GM23248 (cell line): Measurements from ENCODE around the gene AP2S1. TPM values are rescaled to one million over a fixed set of nuclear protein-coding genes. Genes with fewer than 3 reads are reported as not detected.
"Not testable (repeated sequence)": the region's sequence is repeated elsewhere in the genome, so short reads cannot be mapped to it uniquely, and the experiment has no call there.

Experiments used
- DNase-seq: peaks from one replicate; pipeline ENCODE4 v3.0.0-alpha.2; 2015
- H2AFZ ChIP-seq: fragments of 200-600 bp; sonication (generic); 2 replicates; pipeline ENCODE4 v1.6.1; 2016; ENCODE audit warnings: antibody characterized with exemption
- H3F3A ChIP-seq: fragments of 200-600 bp; sonication (generic); 2 replicates; pipeline ENCODE4 v1.6.1; 2016; ENCODE audit warnings: mild to moderate bottlenecking, antibody characterized with exemption, mixed run types; ENCODE audit not compliant: insufficient read depth
- H3K27ac ChIP-seq: fragments of 200-600 bp; sonication (generic); 2 replicates; pipeline ENCODE4 v1.5.1; 2016; ENCODE audit warnings: mild to moderate bottlenecking
- H3K27me3 ChIP-seq: fragments of 200-600 bp; sonication (generic); replicated peaks from 2 replicates; pipeline ENCODE4 v1.6.1; 2016; ENCODE audit warnings: mild to moderate bottlenecking; ENCODE audit not compliant: insufficient read depth
- H3K36me3 ChIP-seq: fragments of 200-600 bp; sonication (generic); 2 replicates; pipeline ENCODE4 v1.6.1; 2016; ENCODE audit warnings: low read depth, mild to moderate bottlenecking
- H3K4me1 ChIP-seq: fragments of 200-600 bp; sonication (generic); 2 replicates; pipeline ENCODE4 v1.6.1; 2016; ENCODE audit warnings: mild to moderate bottlenecking; ENCODE audit not compliant: insufficient read depth
- H3K4me2 ChIP-seq: fragments of 200-600 bp; sonication (generic); one replicate; pipeline ENCODE4 v1.6.1; 2016; ENCODE audit warnings: mild to moderate bottlenecking; ENCODE audit not compliant: unreplicated experiment
- H3K4me3 ChIP-seq: fragments of 200-600 bp; sonication (generic); 2 replicates; pipeline ENCODE4 v1.5.1; 2016; ENCODE audit warnings: mild to moderate bottlenecking
- H3K79me2 ChIP-seq: fragments of 200-600 bp; sonication (generic); 2 replicates; pipeline ENCODE4 v1.6.1; 2016; ENCODE audit warnings: mild to moderate bottlenecking; ENCODE audit not compliant: insufficient read depth
- H3K9ac ChIP-seq: fragments of 200-600 bp; sonication (generic); 2 replicates; pipeline ENCODE4 v1.6.1; 2016; ENCODE audit warnings: mild to moderate bottlenecking
- H3K9me2 ChIP-seq: fragments of 200-600 bp; sonication (generic); 2 replicates; pipeline ENCODE4 v1.6.1; 2016; ENCODE audit warnings: mixed run types, mild to moderate bottlenecking, moderate library complexity; ENCODE audit not compliant: insufficient read depth
- H3K9me3 ChIP-seq: fragments of 200-600 bp; sonication (generic); one replicate; pipeline ENCODE4 v1.6.1; 2017; ENCODE audit warnings: low read depth
- H4K20me1 ChIP-seq: fragments of 200-600 bp; sonication (generic); 2 replicates; pipeline ENCODE4 v1.6.0; 2016; ENCODE audit not compliant: insufficient read depth
- EZH2 ChIP-seq: fragments of 200-600 bp; sonication (generic); IDR thresholded peaks from 2 replicates; pipeline ENCODE4 v1.6.1; 2018; ENCODE audit warnings: antibody characterized with exemption, mild to moderate bottlenecking; ENCODE audit not compliant: insufficient read depth, poor library complexity, severe bottlenecking
- EZH2phosphoT487 ChIP-seq: fragments of 200-600 bp; sonication (generic); IDR thresholded peaks from 2 replicates; pipeline ENCODE4 v1.6.1; 2018; ENCODE audit warnings: antibody characterized with exemption, moderate library complexity, mild to moderate bottlenecking, low read depth; ENCODE audit not compliant: insufficient read depth
- WGBS, 2 experiments: methylation state at CpG; one replicate each; pipeline ENCODE4 v1.1.6; 2015 to 2017; ENCODE audit warnings: low lambda C conversion rate in 2 of 2, low coverage in 1 of 2; ENCODE audit errors: missing lambda C conversion rate in 2 of 2; 5-methylcytosine and 5-hydroxymethylcytosine counted together
- in situ Hi-C: fragments of 300-500 bp; cut with MboI; formaldehyde crosslinking; loops from 2 replicates; pipeline ENCODE4 v1.15.0; 2020
- polyA plus RNA-seq: library from polyadenylated mRNA; unstranded; fragments of >200 nt; fragmentation: Nextera tagmentation; extraction: Ambion mirVana; gene quantifications from 2 replicates; pipeline ENCODE4 v1.2.1, GENCODE V29; 2016
- total RNA-seq: library from RNA; depleted of rRNA; stranded (reverse); fragments of >200 nt; shearing (Covaris generic); gene quantifications from 2 replicates; pipeline ENCODE4 v1.2.3, GENCODE V29; 2014

The AP2S1 gene
- total and polyA plus RNA-seq, 2 experiments from 2014 or later, result 231 to 584 TPM

DNA sequence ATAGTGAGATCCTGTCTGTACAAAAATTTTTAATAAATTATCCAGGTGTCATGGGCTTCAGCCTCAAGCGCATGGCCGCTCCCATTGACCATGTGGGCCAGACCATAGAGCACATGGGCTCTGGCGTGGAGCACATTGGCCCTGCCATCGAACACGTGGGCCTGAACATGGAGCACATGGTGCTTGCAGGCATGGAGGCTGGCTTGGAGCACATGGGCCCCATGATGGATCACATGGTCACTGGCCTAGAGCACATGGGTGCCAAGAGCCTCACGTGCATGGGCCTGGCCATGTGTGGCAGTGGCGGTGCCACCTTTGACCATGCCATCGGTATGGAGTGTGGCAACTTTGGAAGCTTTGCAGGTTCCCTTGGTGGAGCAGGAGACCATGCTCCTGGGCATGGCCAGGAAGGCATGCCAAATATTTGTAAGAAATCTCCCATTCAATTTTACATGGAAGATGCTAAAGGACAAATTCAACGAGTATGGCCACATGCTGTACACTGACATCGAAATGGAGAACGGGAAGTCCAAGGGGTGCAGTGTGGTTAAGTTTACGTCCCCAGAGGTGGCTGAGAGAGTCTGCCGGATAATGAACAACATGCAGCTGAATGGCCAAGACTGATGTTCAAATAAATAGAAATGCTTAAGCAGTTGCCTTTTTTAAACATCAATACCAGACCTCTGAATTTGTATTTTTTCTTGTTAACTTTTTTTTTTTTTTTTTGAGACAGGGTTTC lies 40.9 kb downstream of the AP2S1 start:
- Histone ChIP-seq H3K27ac (no peak overlapping the region), H3K9me3 (no peaks in the 10 kb centered on the region), H3K9me2 (no peaks in the 10 kb centered on the region), H3K27me3 (no peaks in the 10 kb centered on the region), H4K20me1 (no peaks in the 10 kb centered on the region), H3K79me2 (no peaks in the 10 kb centered on the region), H3K4me1 (no peaks in the 10 kb centered on the region), H3K9ac (no peak overlapping the region), H3K36me3 (no peaks in the 10 kb centered on the region), H3K4me3 (no peak overlapping the region), H3F3A (no peaks in the 10 kb centered on the region), H2AFZ (no peak overlapping the region), H3K4me2 (no peak overlapping the region)
- TF ChIP-seq EZH2 (no peak), EZH2phosphoT487 (no peak)
- in situ Hi-C loops, result no loop called here
- no peak for DNase-seq
- 93 to 94% methylated on average over 13 of the region's 13 CpGs for WGBS, 2 experiments

DNA sequence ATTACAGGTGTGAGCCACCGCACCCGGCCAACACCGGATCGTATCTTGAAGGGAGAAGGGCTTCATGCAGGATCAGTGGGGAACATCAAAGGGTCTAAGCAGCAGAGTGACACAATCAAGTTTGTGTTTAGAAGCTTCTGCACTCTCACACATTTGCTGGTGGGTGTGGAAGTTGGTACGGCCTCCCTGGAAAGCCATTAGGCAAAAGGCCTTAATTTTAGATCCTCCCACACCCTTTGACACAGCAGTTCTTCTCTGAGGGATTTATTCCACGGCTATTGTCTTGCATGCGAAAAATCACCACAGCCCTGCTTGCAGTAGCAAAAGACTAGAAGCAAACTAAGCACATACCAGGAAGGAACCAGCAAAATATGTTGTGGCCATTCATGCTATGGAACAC lies 44.0 kb downstream of the AP2S1 start:
- in situ Hi-C loops, result no loop called here
- H3K36me3 ChIP-seq, result no peaks in the 10 kb centered on the region
- no peak overlapping the region for H2AFZ ChIP-seq
- no peak for TF ChIP-seq EZH2phosphoT487
- TF ChIP-seq EZH2, result no peak
- no peak for DNase-seq
- no peak overlapping the region for H3K4me3 ChIP-seq
- no peak overlapping the region for H3K27ac ChIP-seq
- H3K79me2 ChIP-seq, result no peaks in the 10 kb centered on the region
- no peaks in the 10 kb centered on the region for H3K9me2 ChIP-seq
- H3K9ac ChIP-seq, result no peak overlapping the region
- H3K4me2 ChIP-seq, result no peak overlapping the region
- H3K4me1 ChIP-seq, result no peaks in the 10 kb centered on the region
- no peaks in the 10 kb centered on the region for H3K27me3 ChIP-seq
- no peaks in the 10 kb centered on the region for H3K9me3 ChIP-seq
- WGBS, 2 experiments, result 64 to 68% methylated on average over 7 of the region's 7 CpGs
- H3F3A ChIP-seq, result no peaks in the 10 kb centered on the region
- H4K20me1 ChIP-seq, result no peaks in the 10 kb centered on the region

DNA sequence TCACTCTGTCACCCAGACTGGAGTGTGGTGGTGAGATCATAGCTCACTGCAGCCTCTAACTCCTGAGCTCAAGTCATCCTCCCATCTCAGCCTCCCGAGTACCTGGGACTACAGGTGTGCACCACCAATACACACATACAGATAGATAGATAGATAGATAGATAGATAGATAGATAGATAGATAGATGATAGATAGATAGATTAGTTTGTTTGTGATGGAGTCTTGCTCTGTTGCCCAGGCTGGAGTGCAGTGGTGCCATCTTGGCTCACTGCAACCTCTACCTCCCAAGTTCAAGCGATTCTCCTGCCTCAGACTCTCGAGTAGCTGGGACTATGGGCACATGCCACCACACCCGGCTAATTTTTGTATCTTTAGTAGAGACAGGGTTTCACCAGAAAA lies 46.2 kb downstream of the AP2S1 start:
- H3F3A ChIP-seq, H3K9ac ChIP-seq, H3K9me2 ChIP-seq, DNase-seq, H3K36me3 ChIP-seq, H3K27ac ChIP-seq, in situ Hi-C loops, H3K79me2 ChIP-seq, H3K9me3 ChIP-seq, H3K4me1 ChIP-seq, H3K4me3 ChIP-seq, H4K20me1 ChIP-seq, H2AFZ ChIP-seq, H3K27me3 ChIP-seq, H3K4me2 ChIP-seq: not testable (repeated sequence)
- WGBS, 2 experiments, result 72 to 79% methylated on average over 4 of the region's 4 CpGs

DNA sequence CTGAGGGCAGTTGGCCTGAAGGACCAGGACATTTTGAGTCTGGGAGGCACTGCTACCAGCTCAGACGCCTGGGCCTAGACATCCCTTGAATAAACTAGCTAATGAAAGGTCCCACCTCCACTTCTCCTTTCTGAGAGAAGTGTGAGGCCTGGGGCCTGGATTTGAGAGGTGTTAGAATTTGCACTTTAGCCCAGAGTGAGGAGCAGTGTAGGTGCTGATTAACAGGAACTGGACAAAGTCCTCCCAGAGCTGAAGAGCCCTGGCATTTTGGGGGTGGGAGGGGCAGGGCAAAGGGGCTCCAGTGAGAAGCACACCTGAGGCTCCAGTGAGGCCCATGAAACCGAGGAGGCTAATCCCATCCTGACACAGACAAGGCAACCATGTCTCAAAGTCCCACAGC lies 47.1 kb downstream of the AP2S1 start:
- no peaks in the 10 kb centered on the region for H3K27me3 ChIP-seq
- TF ChIP-seq EZH2phosphoT487, result no peak
- TF ChIP-seq EZH2, result no peak
- no peaks in the 10 kb centered on the region for H3F3A ChIP-seq
- H3K9me2 ChIP-seq, result no peaks in the 10 kb centered on the region
- no peak overlapping the region for H3K27ac ChIP-seq
- H3K79me2 ChIP-seq, result no peaks in the 10 kb centered on the region
- no peaks in the 10 kb centered on the region for H4K20me1 ChIP-seq
- H2AFZ ChIP-seq, result no peak overlapping the region
- 47 to 54% methylated on average over 2 of the region's 2 CpGs for WGBS, 2 experiments
- H3K36me3 ChIP-seq, result no peaks in the 10 kb centered on the region
- DNase-seq, result no peak
- in situ Hi-C loops, result no loop called here
- no peaks in the 10 kb centered on the region for H3K4me1 ChIP-seq
- no peak overlapping the region for H3K4me2 ChIP-seq
- H3K9me3 ChIP-seq, result no peaks in the 10 kb centered on the region
- no peak overlapping the region for H3K9ac ChIP-seq
- no peak overlapping the region for H3K4me3 ChIP-seq

DNA sequence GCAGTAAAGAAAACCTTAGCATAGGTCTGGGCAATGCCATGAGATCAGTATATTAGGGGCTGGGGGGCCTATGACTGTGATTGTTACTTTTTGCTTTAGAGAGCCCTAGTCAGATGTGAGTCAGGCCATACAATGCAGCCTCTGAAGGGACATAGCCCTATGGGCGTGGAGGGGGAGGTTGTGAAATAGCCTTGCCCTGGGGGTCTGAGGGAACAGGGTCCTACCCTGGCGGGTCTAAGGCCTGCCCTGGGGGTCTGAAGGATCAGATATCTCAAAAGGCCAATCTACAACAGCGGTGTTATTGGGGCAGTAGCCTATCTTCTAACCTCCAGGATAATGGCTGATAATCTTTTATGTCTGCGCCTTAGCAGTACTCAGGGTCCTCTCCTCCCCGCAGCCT lies 48.5 kb downstream of the AP2S1 start:
- no peaks in the 10 kb centered on the region for H3K9me3 ChIP-seq
- H3K4me1 ChIP-seq, result no peaks in the 10 kb centered on the region
- no peak overlapping the region for H3K27ac ChIP-seq
- no peak overlapping the region for H3K4me2 ChIP-seq
- no peaks in the 10 kb centered on the region for H3F3A ChIP-seq
- no peaks in the 10 kb centered on the region for H3K27me3 ChIP-seq
- no peaks in the 10 kb centered on the region for H3K36me3 ChIP-seq
- H4K20me1 ChIP-seq, result no peaks in the 10 kb centered on the region
- TF ChIP-seq EZH2phosphoT487 (no peak), EZH2 (no peak)
- H3K4me3 ChIP-seq, result no peak overlapping the region
- H3K9ac ChIP-seq, result no peak overlapping the region
- H2AFZ ChIP-seq, result no peak overlapping the region
- no peaks in the 10 kb centered on the region for H3K9me2 ChIP-seq
- no peaks in the 10 kb centered on the region for H3K79me2 ChIP-seq
- DNase-seq, result no peak
- WGBS, 2 experiments, result 83 to 94% methylated on average over 5 of the region's 5 CpGs
- in situ Hi-C loops, result no loop called here
